Osteoblast (primary cell): ENCODE data around the gene SRRM5. TPM values are rescaled to one million over a fixed set of nuclear protein-coding genes. Genes with fewer than 3 reads are reported as not detected.

Source experiments
- DNase-seq: peaks from one replicate; pipeline ENCODE4 v3.0.0; 2011; ENCODE audit warnings: low spot score, mixed read lengths; ENCODE audit not compliant: insufficient read length; ENCODE audit errors: missing footprints
- H2AFZ ChIP-seq: 2 replicates; pipeline ENCODE4 v1.6.0; 2011; ENCODE audit warnings: mild to moderate bottlenecking, low read length
- H3K27ac ChIP-seq: 2 replicates; pipeline ENCODE4 v1.5.1; 2011; ENCODE audit warnings: mild to moderate bottlenecking, low read depth, low read length, moderate library complexity
- H3K27me3 ChIP-seq: 2 replicates; pipeline ENCODE4 v1.6.0; 2012; ENCODE audit warnings: mild to moderate bottlenecking, control low read depth, inconsistent platforms, low read length, moderate library complexity; ENCODE audit not compliant: insufficient read depth
- H3K36me3 ChIP-seq: 2 replicates; pipeline ENCODE4 v1.5.1; 2011; ENCODE audit warnings: mild to moderate bottlenecking, low read length, control low read depth, moderate library complexity; ENCODE audit not compliant: insufficient read depth
- H3K4me1 ChIP-seq: 2 replicates; pipeline ENCODE4 v1.5.1; 2011; ENCODE audit warnings: mild to moderate bottlenecking, low read length, control low read depth, moderate library complexity; ENCODE audit not compliant: insufficient read depth
- H3K4me2 ChIP-seq: 2 replicates; pipeline ENCODE4 v1.6.0; 2011; ENCODE audit warnings: mild to moderate bottlenecking, low read length; ENCODE audit not compliant: insufficient read depth
- H3K4me3 ChIP-seq: fragments of 200-600 bp; sonication (generic); 3 replicates; pipeline ENCODE4 v1.5.1; 2012; ENCODE audit warnings: mild to moderate bottlenecking, low read length, inconsistent platforms; ENCODE audit not compliant: insufficient read depth
- H3K79me2 ChIP-seq: 2 replicates; pipeline ENCODE4 v1.6.0; 2012; ENCODE audit warnings: mild to moderate bottlenecking, low read length, control low read depth, inconsistent platforms; ENCODE audit not compliant: insufficient read depth
- H3K9me3 ChIP-seq: 2 replicates; pipeline ENCODE4 v1.5.1; 2011; ENCODE audit warnings: low read depth, low read length, control low read depth
- H4K20me1 ChIP-seq: 2 replicates; pipeline ENCODE4 v1.6.0; 2012; ENCODE audit warnings: mild to moderate bottlenecking, low read length, control low read depth; ENCODE audit not compliant: insufficient read depth
- CTCF ChIP-seq: IDR thresholded peaks from 2 replicates; pipeline ENCODE4 v1.5.1; 2011; ENCODE audit warnings: mild to moderate bottlenecking, low read depth, low read length, moderate library complexity; ENCODE audit errors: extremely low read depth
- total RNA-seq: library from RNA; depleted of rRNA; stranded (reverse); fragments of >200 nt; gene quantifications from 2 replicates; pipeline ENCODE4 v1.2.3, GENCODE V29; 2012

Gene SRRM5
- total RNA-seq, 1 donor: under 0.01 TPM

- peak; percentile 47 for DNase-seq
- no peaks in the 10 kb centered on the region for H3K4me1 ChIP-seq
- H3K79me2 ChIP-seq: peaks cover 9% of the 10 kb centered on the region
- peaks cover 7% of the 10 kb centered on the region for H3K36me3 ChIP-seq
- H2AFZ ChIP-seq: no peak overlapping the region
- H3K4me3 ChIP-seq: no peak overlapping the region
- no peak overlapping the region for H3K4me2 ChIP-seq
- H3K9me3 ChIP-seq: no peaks in the 10 kb centered on the region
- no peak for TF ChIP-seq CTCF
- H3K27ac ChIP-seq: no peak overlapping the region
- H4K20me1 ChIP-seq: peaks cover 14% of the 10 kb centered on the region
- H3K27me3 ChIP-seq: no peaks in the 10 kb centered on the region
These were observed 5.9 kb upstream of the SRRM5 start for GRCh38 chr19:43605875-43606568.

- Histone ChIP-seq H2AFZ (no peak overlapping the region), H3K79me2 (peaks cover 16% of the 10 kb centered on the region), H3K4me3 (no peak overlapping the region), H3K4me2 (no peak overlapping the region), H3K9me3 (no peaks in the 10 kb centered on the region), H4K20me1 (peaks cover 14% of the 10 kb centered on the region), H3K27ac (no peak overlapping the region), H3K36me3 (peaks cover 10% of the 10 kb centered on the region), H3K4me1 (no peaks in the 10 kb centered on the region), H3K27me3 (no peaks in the 10 kb centered on the region)
- TF ChIP-seq CTCF: no peak
- DNase-seq: peak; percentile 34
These were observed 5.2 kb upstream of the SRRM5 start for GRCh38 chr19:43606569-43607229.

- H3K9me3 ChIP-seq: no peaks in the 10 kb centered on the region
- no peak overlapping the region for H3K27ac ChIP-seq
- H3K4me1 ChIP-seq: no peaks in the 10 kb centered on the region
- H3K4me3 ChIP-seq: no peak overlapping the region
- peaks cover 14% of the 10 kb centered on the region for H4K20me1 ChIP-seq
- DNase-seq: peak; percentile 25
- H3K79me2 ChIP-seq: peaks cover 24% of the 10 kb centered on the region
- H3K27me3 ChIP-seq: no peaks in the 10 kb centered on the region
- no peak overlapping the region for H3K4me2 ChIP-seq
- no peak overlapping the region for H2AFZ ChIP-seq
- H3K36me3 ChIP-seq: peaks cover 17% of the 10 kb centered on the region
- no peak for TF ChIP-seq CTCF
These were observed 4.4 kb upstream of the SRRM5 start for GRCh38 chr19:43607238-43608205.
